HG02642 (cell line): ENCODE results near the gene SEPTIN1.
A peak's percentile ranks its signal among the peaks of the same experiment; 100 is the strongest.
"Not testable (repeated sequence)": the region's sequence is repeated elsewhere in the genome, so short reads cannot be mapped to it uniquely, and the experiment has no call there.

Experiments used
- ATAC-seq: cut with Tn5 transposase; IDR thresholded peaks from one replicate; pipeline ENCODE4 v1.9.1; 2021; ENCODE audit warnings: mild to moderate bottlenecking; ENCODE audit not compliant: unreplicated experiment, poor library complexity

Gene SEPTIN1

GRCh38 chr16:30358577-30358936 lies 23.8 kb downstream of the SEPTIN1 start:
- ATAC-seq, result no peak

GRCh38 chr16:30357715-30358576 lies 24.4 kb downstream of the SEPTIN1 start:
- no peak for ATAC-seq

GRCh38 chr16:30357085-30357714 lies 25.2 kb downstream of the SEPTIN1 start:
- ATAC-seq, result no peak

- ATAC-seq, result no peak
Observed at GRCh38 chr16:30356401-30357084, 25.8 kb downstream of the SEPTIN1 start.

GRCh38 chr16:30355954-30356308 lies 26.4 kb downstream of the SEPTIN1 start:
- no peak for ATAC-seq

GRCh38 chr16:30355144-30355953 lies 27.0 kb downstream of the SEPTIN1 start, which contains the start of gene CD2BP2:
Gene CD2BP2 (minus strand): TSS chr16:30355308. CDS start chr16:30354681, 627 bp downstream.
- ATAC-seq, result peak; percentile 67

GRCh38 chr16:30354423-30355143 lies 27.8 kb downstream of the SEPTIN1 start:
- ATAC-seq, result peak; percentile 22

GRCh38 chr16:30353438-30354129 lies 28.8 kb downstream of the SEPTIN1 start:
- ATAC-seq, result no peak

- no peak for ATAC-seq
Observed at GRCh38 chr16:30352488-30353401, 29.6 kb downstream of the SEPTIN1 start.

- no peak for ATAC-seq
Observed at GRCh38 chr16:30351586-30352419, 30.6 kb downstream of the SEPTIN1 start.

GRCh38 chr16:30351001-30351441 lies 31.3 kb downstream of the SEPTIN1 start:
- no peak for ATAC-seq

- ATAC-seq, result no peak
Observed at GRCh38 chr16:30350134-30350871, 32.1 kb downstream of the SEPTIN1 start.

- peak; percentile 30 for ATAC-seq
Observed at GRCh38 chr16:30349675-30350074, 32.7 kb downstream of the SEPTIN1 start.

GRCh38 chr16:30348929-30349328 lies 33.4 kb downstream of the SEPTIN1 start:
- no peak for ATAC-seq

GRCh38 chr16:30348113-30348512 lies 34.2 kb downstream of the SEPTIN1 start:
- no peak for ATAC-seq

- ATAC-seq, result no peak
Observed at GRCh38 chr16:30346286-30346685, 36.1 kb downstream of the SEPTIN1 start.

GRCh38 chr16:30343491-30343820 lies 38.9 kb downstream of the SEPTIN1 start:
- not testable (repeated sequence) for ATAC-seq
